HG03135 (cell line): ENCODE measurements around the gene NRM.
"Not testable (repeated sequence)": the region's sequence is repeated elsewhere in the genome, so short reads cannot be mapped to it uniquely, and the experiment has no call there.

Experiments
- ATAC-seq: cut with Tn5 transposase; IDR thresholded peaks from one replicate; pipeline ENCODE4 v1.9.1; 2021; ENCODE audit warnings: mild to moderate bottlenecking, moderate library complexity; ENCODE audit not compliant: unreplicated experiment

NRM gene

DNA sequence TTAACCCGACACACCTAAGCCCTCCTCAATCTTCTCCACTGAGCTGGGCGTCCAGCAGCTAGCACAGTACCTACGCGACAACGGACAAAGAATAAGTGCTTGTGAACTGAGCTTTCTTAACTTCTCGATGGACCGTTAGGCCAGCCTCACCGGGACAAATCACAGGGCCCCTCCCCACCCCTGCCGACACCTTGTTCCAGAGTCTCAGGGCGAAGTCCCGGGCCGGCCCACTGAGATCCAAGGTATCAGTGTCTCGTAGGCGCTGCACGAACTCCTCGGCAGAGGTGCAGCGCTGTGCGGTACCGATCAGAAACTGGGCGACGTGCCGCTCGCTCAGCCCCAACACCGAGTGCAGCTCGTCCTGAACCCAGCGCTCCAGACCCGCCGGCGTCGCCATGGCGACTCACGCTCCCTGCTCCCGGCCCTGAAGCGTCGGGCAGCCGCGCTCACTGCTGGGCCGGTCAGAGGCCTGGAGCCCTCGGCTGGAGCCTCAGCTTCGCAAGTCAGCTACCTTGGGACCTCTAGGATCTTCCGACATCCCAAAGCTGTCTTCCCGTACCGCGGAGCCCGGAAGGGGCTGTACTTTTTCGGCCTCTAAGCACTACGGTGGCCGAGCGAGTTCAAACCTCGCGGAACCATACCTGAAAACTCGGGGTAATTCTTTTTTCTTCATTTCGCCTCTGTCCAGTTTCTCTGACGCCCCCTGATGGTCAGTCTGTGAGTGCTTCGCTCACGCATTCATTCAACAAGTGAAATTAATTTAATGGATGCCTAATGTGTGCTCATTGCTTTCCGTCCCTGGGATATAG, 18.1 kb downstream of the NRM start, which contains the start of gene DHX16:
Gene DHX16 (minus strand): TSS at position 562 of the 809 bp plus-strand sequence. CDS start 165 bp downstream, at position 397.
- peak; percentile 61 for ATAC-seq

GRCh38 chr6:30670760-30671527, 19.8 kb downstream of the NRM start:
- no peak for ATAC-seq

- ATAC-seq = not testable (repeated sequence)
These were observed 24.5 kb downstream of the NRM start for GRCh38 chr6:30666300-30666699.

GRCh38 chr6:30664994-30665767, 25.6 kb downstream of the NRM start:
- no peak for ATAC-seq

- ATAC-seq = not testable (repeated sequence)
These were observed 32.9 kb downstream of the NRM start for GRCh38 chr6:30657922-30658321.

DNA sequence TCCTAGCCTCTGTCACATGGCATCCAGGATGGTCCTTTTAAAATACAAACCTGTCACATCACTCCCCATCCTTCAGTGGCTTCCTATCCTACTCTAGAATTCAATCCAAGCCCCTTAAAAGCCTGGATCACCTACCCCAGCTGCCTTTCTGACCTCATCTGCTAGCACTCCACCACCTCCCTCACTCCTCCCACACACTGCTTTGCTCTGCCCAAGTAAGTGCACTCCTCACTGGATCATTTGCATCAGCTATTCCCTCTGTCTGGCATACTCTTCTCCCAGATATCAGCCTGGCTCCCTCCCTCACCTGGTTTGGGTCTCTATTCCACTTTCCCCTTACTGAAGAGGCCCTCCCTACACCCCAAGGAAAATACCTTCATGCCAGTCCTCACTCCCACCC, 33.3 kb downstream of the NRM start:
- no peak for ATAC-seq

DNA sequence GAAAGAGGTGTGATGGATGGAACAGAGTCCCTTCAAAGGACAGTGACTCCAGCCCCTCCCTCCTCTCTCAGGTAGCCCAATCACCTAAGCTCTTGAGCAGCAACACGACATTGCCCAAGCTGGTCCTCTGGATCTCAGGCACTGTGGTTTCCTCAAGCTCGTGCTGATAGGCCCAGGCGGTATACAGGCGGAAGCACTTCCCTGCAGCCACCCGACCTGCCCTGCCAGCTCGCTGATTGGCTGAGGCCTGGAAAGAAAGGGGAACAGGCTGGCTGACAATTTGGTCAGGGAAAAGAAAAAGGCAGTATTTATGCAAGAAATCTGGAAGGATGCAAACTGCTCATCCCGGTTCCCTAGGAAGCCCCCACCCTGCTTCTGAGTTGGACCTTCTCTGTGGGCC, 34.3 kb downstream of the NRM start:
- ATAC-seq = no peak

DNA sequence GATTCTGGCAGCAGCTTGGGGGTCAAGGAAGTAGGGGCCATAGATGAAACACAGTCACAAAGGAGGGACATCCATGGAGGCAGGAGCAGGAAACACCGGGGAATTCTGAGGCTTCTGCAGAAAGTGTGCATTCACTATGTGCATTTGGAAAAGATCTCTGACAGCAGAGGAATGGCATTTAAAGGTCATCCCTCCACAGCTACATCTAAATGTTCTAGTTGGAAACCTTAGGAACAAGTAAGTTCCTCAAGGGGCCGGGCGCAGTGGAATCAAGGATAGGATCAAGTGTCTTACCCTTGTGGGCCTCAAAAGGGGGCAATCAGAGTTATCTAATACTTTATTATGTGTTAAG, 35.1 kb downstream of the NRM start:
- ATAC-seq = no peak

- no peak for ATAC-seq
These were observed 35.7 kb downstream of the NRM start for GRCh38 chr6:30654798-30655742.

GRCh38 chr6:30651143-30651542, 39.6 kb downstream of the NRM start:
- no peak for ATAC-seq

DNA sequence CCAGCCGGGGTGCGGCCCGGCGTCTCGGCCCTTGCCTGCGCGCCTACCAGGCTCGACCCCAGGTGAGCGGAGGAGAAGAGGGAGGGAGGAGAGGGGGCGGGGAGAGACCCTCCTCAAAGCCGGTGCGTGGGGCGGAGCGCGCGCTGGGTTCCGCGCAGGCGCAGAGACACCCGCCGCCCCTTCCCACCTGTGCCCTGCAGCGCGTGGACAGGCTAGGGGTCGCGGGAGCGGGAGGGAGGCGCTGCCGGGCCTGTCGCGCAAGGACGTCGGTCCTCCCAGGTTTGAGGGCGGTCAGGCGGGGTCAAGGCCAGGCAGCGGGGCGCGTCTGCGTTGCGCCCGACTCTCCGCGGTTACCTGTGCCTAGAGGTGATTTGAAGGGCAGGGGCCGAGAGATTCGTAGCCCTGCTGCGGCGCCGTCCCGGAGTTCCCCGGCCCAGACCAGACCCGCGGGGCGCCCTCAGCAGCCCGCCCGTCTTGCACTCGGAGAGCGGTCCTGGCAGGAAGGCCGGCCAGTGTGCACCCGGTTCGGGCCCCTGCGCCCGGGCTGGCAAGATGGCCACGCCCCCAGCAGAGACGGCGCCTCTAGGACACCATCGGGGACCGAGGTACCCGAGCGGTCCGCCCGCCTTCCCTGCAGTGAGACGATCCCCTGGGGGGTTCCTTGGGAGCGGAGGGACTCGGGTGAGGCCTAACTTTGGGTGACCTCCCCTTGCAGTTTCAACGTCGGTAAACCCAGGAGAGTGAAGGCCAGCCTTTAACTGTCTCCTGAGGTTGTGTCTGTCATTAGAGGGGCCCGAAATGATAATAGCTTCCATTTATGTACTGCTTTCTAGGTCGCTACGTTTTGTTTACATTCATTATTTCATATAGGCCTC, 43.3 kb downstream of the NRM start:
- peak; percentile 63 for ATAC-seq

DNA sequence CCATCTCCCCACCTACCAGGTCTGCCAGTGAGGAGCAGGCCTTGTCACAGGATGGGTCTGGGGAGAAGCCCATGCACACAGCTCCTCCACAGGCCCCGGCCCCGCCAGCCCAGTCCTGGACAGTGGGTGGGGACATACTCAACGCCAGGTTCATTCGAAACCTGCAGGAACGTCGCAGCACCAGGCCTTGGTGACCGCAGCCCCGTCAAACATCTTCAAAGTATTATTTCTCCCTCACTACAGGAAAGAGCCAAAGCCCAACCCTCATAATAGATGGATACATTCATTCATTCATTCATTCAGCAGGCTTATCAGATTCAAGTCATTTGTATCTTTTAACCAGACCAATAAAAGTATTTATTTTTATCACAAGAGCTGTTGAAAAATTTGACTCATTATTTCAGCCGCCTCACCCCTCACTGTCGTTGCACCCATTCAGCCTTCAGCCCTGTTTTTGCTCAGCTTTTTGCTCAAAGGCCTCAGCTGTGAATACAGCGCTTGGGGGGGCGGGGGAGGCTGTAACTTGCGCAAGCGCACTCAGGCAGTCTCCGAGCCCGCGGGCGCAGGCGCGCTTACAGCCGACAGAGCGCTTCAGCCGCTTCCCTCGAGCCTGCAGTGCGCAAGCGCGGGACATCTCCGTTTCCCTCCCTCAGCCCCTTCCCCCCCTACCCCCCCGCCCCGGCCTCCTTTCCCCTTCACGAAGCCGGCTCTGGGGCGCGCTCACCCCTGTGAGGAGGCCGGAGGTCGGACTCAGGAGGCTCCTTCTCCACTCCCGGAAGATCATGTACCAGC, 44.1 kb downstream of the NRM start, which contains the start of gene C6orf136:
Gene C6orf136 (plus strand): TSS at position 684 of the 792 bp plus-strand sequence. CDS start 99 bp downstream, at position 783.
- peak; percentile 40 for ATAC-seq

DNA sequence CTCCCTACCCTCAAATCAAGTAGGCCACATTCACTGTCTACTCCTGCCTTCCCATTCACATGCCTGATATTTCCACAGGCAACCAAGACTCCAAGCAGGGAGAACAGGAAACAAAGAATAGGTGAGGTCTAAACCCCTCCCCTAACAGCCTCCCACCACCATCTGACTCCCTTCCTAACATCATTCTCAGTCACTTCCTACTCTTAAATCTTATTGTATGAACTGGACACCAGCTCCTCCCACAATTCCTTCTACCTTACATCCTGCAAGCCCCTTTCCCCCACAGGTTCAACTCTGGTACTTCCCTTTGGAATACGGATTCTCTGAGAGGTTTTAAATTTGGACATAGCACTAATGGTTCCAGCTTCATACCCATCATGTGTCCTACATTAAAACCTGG, 44.8 kb downstream of the NRM start:
- no peak for ATAC-seq

DNA sequence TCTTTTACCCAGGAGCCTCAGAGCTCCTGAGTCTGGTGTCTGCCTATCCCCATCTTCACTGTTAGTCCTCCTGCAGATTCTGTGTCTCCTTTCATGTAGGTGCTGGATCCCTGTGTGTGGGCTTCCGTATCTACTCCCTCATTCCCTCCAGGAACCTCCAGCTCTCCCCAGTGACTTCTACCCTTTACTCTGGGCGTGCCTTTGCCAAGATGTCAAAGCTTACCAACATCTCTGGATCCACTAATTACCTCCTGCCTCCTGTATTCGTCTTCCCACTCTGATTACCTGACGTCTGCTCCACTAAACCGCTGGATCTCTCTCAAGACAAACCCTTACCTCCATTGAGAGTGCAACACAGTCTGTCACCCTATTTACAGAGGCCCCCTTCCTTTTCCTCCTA, 46.0 kb downstream of the NRM start:
- no peak for ATAC-seq

DNA sequence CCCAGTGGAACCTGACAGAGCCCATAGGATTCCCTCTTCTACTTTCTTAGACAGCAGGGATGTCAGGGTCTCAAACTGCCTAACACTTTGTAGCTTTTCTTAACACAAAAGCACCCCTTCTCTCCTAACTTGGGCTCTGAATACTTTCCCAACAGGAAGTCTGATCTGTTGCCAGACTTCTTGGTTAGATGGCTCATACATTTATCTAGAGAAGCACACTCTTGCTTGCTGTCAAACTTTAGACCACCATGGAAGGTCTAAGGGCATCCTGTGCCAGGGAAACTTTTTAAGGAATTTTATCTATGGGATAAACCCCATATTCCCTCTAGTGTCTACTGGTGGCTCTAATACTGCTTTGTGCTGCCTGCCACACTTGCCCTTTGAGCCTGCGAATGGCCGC, 47.1 kb downstream of the NRM start:
- ATAC-seq = no peak

DNA sequence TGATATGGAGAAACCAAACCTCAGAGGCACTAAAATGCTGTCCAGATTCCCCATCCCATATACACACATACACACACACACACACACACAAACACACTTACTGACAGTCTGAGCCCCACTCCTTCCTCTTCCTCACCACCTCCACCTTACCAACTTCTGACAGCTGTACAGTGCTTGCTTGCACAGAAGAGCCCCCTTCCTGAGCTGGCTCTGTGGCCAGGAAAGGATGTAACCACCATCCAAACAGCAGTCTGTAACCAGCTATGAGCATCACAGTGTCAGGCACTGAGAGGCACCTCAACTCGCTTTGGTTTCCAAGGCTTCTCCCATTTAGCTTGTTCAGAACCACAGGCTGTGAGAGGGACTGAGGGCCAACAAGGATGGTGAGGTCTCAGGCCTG, 49.7 kb downstream of the NRM start:
- ATAC-seq = no peak

DNA sequence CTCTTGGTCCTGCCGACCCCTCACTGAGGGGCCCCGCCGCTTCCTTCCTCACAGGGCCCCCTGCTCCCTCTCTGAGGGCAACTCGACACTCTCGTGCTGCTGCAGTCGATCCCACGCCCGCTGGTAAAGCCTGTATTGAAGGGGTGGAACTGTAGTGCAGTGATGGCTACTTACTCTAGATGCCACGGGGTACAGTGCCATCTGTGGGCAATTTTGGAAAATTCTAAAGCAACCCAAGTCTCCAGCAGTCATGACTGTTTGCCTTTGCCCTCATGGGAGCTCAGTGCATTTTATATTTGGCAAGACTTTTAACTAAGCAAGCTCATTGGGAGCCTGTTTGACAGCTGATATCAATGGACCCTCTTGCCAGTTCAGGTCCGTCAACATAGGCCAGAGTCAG, 50.3 kb downstream of the NRM start:
- ATAC-seq = no peak
